HuH-7.5 (cell line): ENCODE data around the gene CDKN1C.

Experiments
- DNase-seq: peaks from one replicate; pipeline ENCODE4 v3.0.0; 2011; ENCODE audit warnings: low spot score

CDKN1C gene

DNA sequence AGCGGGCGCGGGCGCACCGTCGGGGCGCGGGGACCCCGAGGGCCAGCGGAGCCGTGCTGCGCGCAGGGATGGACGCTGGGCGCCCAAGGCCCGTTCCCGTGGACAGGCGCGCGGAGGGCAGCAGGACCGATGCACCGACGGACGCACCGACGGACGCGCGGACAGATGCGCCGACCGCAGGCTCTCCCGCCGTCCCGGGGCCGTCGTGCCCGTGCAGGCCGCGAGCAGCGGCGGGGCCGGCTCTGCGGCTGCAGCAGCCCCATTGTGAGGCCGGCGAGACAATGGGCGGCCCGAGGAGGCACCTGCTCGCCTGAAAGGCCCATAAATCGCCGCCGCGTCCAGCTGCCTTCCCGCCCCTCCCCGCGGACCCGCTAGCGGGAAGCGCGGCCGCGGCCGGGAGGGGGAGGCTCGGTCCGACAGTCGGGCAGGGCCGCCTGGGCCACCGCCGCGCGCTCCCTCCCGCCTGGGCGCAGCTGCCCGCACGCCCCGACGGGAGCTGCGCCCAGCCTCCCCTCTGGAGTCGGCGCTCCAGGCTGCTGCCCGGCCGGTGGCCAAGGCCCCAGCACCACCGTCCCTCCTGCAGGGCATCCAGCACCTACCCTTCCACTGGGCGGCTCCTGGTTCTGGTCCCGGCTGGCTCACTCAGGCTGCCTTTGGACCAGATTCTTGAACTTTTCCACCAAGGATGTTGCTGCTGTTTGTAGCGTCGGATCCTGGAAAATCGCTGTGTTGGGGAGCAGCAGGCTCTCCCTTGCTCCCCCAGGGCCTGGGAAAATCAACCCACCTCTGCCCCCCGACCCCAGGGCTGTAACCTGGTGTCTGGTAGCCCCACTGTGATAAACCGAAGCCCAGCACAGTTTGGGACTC is 15.8 kb downstream of the CDKN1C start:
- no peak for DNase-seq

DNA sequence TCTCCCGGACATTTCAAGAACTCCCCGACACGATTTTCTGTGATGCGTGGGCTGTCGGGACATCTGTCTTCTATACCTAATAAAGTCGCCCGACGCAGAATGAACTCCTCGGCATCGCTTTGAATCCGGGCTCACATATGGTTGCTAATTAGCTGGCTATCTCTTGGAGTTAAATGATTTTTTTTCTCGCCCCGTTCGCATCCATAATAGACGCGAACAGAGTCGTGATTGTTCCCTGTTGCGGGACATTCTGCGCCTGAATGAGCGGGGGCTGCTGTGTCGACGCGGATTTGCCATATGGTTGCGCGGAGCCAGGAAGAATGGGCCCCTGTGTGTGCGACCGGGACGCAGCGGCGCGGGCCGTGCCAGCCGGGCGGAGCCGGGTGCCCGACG is 16.4 kb downstream of the CDKN1C start:
- DNase-seq = no peak

GRCh38 chr11:2868506-2869133 is 17.0 kb downstream of the CDKN1C start:
- DNase-seq = no peak

GRCh38 chr11:2867722-2868505 is 17.7 kb downstream of the CDKN1C start:
- DNase-seq = no peak

DNA sequence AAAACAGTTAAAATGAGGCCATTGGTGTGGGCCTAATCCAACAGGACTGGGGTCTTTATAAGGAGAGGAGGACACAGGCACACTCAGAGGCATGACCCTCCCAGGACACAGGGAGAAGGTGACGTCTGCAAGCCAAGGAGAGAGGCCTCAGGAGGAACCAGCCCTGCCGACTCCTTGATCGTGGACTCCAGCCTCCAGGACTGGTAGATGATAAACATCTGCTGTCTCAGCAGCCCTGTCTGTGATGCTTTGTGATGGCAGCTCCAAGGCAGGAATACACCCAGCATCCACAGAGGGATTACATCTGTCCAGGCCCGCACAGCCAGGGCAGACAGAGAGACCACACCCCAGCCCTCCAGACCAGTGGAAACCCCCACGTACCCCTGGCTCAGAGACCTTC is 18.4 kb downstream of the CDKN1C start:
- no peak for DNase-seq

DNA sequence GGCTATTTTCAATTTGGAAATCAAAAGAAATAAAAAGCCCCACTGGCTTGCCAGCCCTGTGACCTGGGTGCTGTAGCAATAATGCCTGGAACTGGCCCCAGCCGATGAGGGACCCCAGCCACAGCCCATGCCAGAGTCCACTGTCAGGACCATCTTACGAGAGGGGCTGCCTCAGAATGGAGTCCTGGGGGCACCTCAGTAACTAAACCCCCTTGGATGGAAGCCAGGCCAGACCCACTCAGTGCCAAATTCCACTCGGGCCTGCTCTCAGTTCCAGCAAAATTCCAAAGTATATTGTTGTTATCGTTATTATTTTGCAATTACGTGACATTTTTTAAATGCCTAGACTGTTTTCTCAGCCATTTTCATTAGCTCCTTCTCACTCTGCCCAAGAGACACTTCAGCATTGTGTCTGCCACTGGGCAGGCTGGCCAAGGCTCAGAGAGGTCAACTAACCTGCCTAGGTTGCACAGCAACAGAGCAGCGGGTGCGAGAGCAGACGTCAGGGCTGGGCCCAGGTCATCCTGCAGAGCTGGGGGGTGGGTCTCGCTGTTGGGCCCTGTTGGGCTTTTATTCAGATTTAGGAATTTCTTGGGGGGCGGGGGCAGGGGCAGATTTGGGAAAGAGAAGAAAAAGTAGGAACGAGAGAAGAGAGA is 19.5 kb downstream of the CDKN1C start:
- no peak for DNase-seq

DNA sequence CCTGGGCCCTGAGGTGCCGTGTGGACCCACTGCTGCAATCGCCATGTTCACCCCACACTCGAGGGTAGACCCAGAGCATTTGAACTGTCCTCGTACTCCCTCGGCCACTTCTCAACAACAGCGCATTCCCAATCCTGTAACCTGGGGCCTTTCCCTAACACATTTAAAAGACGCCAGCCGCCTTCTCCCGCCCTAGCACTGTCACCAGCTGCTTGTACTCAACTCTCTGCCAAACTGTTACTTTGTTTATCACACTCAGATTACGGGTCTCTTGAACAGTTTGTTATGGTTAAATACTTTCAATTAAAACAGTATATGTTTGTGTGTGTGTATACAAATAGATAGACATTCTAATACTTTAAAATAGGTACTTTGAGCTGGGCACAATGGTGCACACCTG is 20.7 kb downstream of the CDKN1C start:
- no peak for DNase-seq

- DNase-seq = no peak
These were observed 22.3 kb downstream of the CDKN1C start for GRCh38 chr11:2863276-2863618.

- DNase-seq = no peak
These were observed 22.9 kb downstream of the CDKN1C start for GRCh38 chr11:2862395-2863275.

DNA sequence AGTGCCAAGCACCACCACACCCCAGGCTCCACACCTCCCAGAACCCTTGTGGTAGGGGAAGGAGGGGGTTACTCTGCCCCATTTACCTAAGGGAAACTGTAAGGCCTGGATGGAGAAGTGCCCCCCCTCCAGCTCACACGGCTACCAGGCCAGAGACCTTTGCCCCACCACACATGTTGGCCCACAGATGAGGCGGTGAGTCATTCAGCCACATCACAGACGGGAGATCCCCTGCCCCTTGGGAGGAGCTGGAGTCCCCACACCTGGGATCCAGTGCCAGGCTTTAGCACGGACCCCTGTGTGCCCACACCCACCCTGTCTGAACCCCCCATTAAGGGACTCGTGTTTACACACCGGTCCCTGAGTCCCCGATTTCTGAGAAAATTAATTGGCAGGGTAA is 24.9 kb downstream of the CDKN1C start:
- DNase-seq = peak; percentile 87

GRCh38 chr11:2859699-2860037 is 25.9 kb downstream of the CDKN1C start:
- DNase-seq = no peak

DNA sequence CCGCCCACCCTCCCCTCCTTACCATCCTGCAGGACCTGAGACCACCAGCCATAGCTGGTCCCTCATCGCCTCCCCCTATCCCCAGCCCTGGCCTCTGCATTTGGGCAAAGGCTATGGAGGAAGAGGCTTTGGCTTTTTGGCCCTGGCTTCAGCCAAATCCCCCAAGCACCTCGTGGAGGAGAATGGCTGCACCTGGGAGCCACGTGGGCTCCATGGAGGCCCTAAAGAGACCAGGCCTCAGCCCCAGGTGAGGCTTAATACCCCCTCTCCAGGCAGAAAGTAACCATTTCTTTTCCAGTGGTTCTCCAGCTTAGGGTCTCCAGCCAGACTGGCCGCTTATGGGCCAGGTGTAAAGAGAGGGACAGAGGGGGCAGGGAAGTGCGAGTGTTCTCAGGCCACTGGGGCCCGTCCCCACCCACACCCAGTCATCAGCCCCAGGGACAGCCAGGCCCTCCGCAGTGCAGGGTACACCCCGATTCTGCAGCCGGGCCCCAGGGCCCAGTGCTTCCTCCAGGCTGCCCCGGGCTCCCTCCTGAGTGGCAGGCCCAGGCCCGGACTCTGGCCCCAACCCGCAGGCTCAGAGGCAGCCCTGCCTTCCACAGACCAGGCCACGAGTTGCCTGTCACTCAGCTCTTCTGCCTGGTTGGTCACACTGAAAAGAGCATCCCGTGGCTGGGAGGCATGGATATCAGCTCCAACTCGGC is 26.4 kb downstream of the CDKN1C start:
- no peak for DNase-seq

- no peak for DNase-seq
These were observed 27.7 kb downstream of the CDKN1C start for GRCh38 chr11:2857918-2858317.

- DNase-seq = no peak
These were observed 28.3 kb downstream of the CDKN1C start for GRCh38 chr11:2857276-2857675.

GRCh38 chr11:2855162-2855561 is 30.4 kb downstream of the CDKN1C start:
- no peak for DNase-seq

GRCh38 chr11:2853997-2854560 is 31.5 kb downstream of the CDKN1C start:
- DNase-seq = no peak

DNA sequence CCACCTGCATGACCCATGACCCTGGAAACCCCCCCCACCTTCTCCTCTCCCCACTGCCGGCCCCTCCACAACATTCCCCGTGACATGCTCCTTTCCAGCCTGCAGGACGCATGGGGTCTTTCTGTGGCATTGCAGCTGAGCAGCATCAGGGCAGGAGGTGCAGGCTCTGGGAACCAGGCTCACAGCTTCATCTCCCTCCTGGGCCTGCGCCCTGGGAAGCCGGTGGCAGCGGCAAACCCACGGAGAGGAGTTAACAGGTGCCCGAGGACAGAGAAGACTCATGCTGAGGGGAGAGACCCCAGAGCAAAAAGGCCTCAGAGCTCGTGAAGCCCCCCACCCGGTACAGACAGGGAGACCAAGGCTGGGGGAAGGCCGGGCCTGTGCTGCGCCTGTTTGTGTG is 32.2 kb downstream of the CDKN1C start:
- DNase-seq = no peak

GRCh38 chr11:2849994-2850770 is 35.4 kb downstream of the CDKN1C start:
- DNase-seq = no peak

- no peak for DNase-seq
These were observed 37.1 kb downstream of the CDKN1C start for GRCh38 chr11:2848497-2848896.

DNA sequence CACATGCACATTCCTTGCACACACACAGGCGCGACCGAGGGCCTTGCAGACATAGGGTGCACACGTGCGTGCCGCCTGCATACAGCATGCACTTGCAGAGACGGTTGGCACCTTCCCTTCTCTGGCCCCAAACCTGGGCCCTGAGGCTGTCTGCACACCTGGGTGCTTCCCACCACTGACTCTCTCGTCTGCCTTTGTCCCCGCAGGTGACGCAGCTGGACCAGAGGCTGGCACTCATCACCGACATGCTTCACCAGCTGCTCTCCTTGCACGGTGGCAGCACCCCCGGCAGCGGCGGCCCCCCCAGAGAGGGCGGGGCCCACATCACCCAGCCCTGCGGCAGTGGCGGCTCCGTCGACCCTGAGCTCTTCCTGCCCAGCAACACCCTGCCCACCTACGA is 38.0 kb downstream of the CDKN1C start:
- DNase-seq = no peak
